T follicular helper cell (primary cell): ENCODE measurements around the gene CLEC2B.

Source experiments
- DNase-seq: peaks from one replicate; pipeline ENCODE4 v3.0.0-alpha.2; 2020; ENCODE audit warnings: low read depth

CLEC2B gene

GRCh38 chr12:9868951-9869306, 225 bp downstream of the CLEC2B start:
- DNase-seq, result no peak

- DNase-seq, result no peak
Observed at GRCh38 chr12:9868311-9868801, 798 bp downstream of the CLEC2B start.

- DNase-seq, result no peak
Observed at GRCh38 chr12:9867531-9867930, 1.6 kb downstream of the CLEC2B start.

- DNase-seq, result no peak
Observed at GRCh38 chr12:9866860-9867269, 2.3 kb downstream of the CLEC2B start.

- DNase-seq, result no peak
Observed at GRCh38 chr12:9864913-9865675, 4.1 kb downstream of the CLEC2B start.

GRCh38 chr12:9858135-9858534, 11.0 kb downstream of the CLEC2B start:
- DNase-seq, result no peak

- no peak for DNase-seq
Observed at GRCh38 chr12:9856894-9857293, 12.3 kb downstream of the CLEC2B start.

- no peak for DNase-seq
Observed at GRCh38 chr12:9856151-9856550, 13.0 kb downstream of the CLEC2B start.

- no peak for DNase-seq
Observed at GRCh38 chr12:9851927-9852326, 17.2 kb downstream of the CLEC2B start.

GRCh38 chr12:9851050-9851449, 18.1 kb downstream of the CLEC2B start:
- DNase-seq, result no peak

GRCh38 chr12:9848899-9849298, 20.3 kb downstream of the CLEC2B start:
- DNase-seq, result no peak

GRCh38 chr12:9843407-9843806, 25.7 kb downstream of the CLEC2B start:
- no peak for DNase-seq

GRCh38 chr12:9831720-9832119, 37.4 kb downstream of the CLEC2B start:
- no peak for DNase-seq

GRCh38 chr12:9829982-9830381, 39.2 kb downstream of the CLEC2B start:
- no peak for DNase-seq

GRCh38 chr12:9829483-9829882, 39.7 kb downstream of the CLEC2B start:
- no peak for DNase-seq

- no peak for DNase-seq
Observed at GRCh38 chr12:9827209-9827888, 41.8 kb downstream of the CLEC2B start, which contains the start of gene KLRF1. KLRF1 (plus strand) TSS chr12:9827481; CDS start chr12:9827545, 64 bp downstream.

- DNase-seq, result no peak
Observed at GRCh38 chr12:9820281-9820930, 48.7 kb downstream of the CLEC2B start.

- DNase-seq, result peak; percentile 85
Observed at GRCh38 chr12:9813821-9814798, 55.0 kb downstream of the CLEC2B start.

GRCh38 chr12:9811621-9812020, 57.5 kb downstream of the CLEC2B start:
- DNase-seq, result no peak

- no peak for DNase-seq
Observed at GRCh38 chr12:9810671-9811070, 58.5 kb downstream of the CLEC2B start.

GRCh38 chr12:9809866-9810265, 59.3 kb downstream of the CLEC2B start:
- no peak for DNase-seq

- DNase-seq, result no peak
Observed at GRCh38 chr12:9809338-9809737, 59.8 kb downstream of the CLEC2B start.
